Heart left ventricle (tissue), 13 donors: Measurements from ENCODE around the gene MEI1.

Source experiments
- CTCF ChIP-seq, 12 donors: fragments of 200-600 bp; sonication (generic) in 4 of 12; IDR thresholded peaks; one replicate each; pipeline versions ENCODE4 v1.5.0 to v1.8.0; 2018 to 2022; ENCODE audit warnings: antibody characterized with exemption in 12 of 12, mild to moderate bottlenecking in 5 of 12
- POLR2A ChIP-seq, 2 donors: fragments of 450-650 bp; IDR thresholded peaks; one replicate each; pipeline ENCODE4 v1.6.1; 2017; ENCODE audit warnings: antibody characterized with exemption in 2 of 2, mild to moderate bottlenecking in 2 of 2, moderate library complexity in 2 of 2
- donor health status: ischemic (EF 13 %, LVEDD 7.1; RV severe dilation, severe dysfunction).
- donor health status: DM: no; HTN: yes; CAD: no.
- donor health status: DM: no; HTN: no; CAD: no.
- donor health status: ischemic (EF 25% LVEDD 6.9; RV normal size, moderate dysfunction).
- donor health status: ischemic (EF 25% LVEDD 5.7; RV mildly dilated, moderate dysfunction).
- donor health status: ischemic (EF 35%, LVEDD 5.7; RV mildly dilated, moderate dysfunction).
- donor health status: nonischemic (EF 11% LVEDD 7.7; RV severe dilation, severe dysfunction).
- donor health status: DM: yes; HTN: yes; CAD: no.
- donor health status: PGD.
- donor health status: ischemic (EF 29% LVEDD 5.4; RV normal size, mild dysfunction).
- donor health status: nonischemic (EF 23%, LVEDD 6.1; RV moderate dilation, normal function).

DNA sequence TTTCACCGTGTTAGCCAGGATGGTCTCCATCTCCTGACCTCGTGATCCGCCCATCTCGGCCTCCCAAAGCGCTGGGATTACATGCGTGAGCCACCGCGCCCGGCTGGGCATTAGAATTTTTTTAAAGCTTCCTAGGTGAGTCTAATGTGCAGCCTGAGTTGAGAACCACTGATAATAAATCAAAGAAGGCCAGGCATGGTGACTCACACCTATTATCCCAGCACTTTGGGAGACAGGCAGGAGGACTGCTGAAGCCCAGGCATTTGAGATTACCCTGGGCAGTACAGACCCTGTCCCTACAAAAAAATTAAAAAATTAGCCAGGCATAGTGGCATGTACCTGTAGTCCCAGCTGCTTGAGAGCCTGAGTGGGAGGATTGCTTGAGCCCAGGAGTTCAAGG, 13.7 kb downstream of the MEI1 start:
- TF ChIP-seq CTCF (IDR thresholded peaks at IDR 0.05) (no peak), POLR2A (IDR thresholded peaks at IDR 0.05) (no peak)
